HG03521 (cell line): Measurements from ENCODE around the gene NFRKB.
"Not testable (repeated sequence)": the region's sequence is repeated elsewhere in the genome, so short reads cannot be mapped to it uniquely, and the experiment has no call there.

Source experiments
- ATAC-seq: cut with Tn5 transposase; IDR thresholded peaks from one replicate; pipeline ENCODE4 v1.9.1; 2021; ENCODE audit warnings: mild to moderate bottlenecking, moderate library complexity; ENCODE audit not compliant: unreplicated experiment

NFRKB gene

DNA sequence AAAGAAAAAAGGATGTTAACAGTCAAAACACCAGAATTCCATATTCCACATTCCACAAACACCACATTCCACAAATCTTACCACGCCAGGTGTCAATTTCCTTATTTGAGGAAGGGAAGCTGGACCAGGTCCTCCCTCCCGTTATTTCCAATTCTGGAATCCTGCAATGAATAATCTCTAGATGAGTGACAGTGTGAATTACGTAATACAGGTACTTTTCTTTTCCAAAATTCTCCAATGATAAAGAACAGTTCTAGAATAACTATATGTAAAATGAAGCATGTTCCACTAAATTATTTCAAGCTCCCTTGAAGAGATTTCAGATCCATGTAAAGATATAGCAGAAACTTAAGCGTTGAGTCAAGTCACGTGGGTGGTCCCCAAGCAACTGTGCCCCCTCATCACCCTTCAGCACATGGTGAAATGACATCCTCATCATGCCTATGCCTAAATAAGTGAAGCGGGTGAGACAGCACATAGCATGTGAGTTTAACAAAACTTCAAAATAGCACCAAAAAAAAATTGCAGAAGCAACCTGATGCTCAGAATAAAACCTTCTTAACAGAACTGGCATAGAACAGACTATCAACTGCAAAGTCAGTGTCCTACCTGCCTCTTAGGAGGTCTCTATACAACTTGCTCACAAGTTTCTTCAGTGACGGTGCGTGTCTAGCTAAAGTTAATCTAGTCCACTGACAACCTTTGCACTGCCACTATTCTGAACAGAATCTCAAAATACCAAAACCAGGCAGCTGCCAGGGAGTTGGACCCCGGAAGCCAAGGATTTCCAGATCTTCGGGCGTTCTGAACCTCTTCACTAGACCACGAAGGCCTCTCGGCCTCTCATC lies 876 bp downstream of the NFRKB start:
- peak; percentile 12 for ATAC-seq

- ATAC-seq = no peak
Measured at GRCh38 chr11:129888451-129888850, 6.9 kb downstream of the NFRKB start.

GRCh38 chr11:129885381-129885780 lies 10.0 kb downstream of the NFRKB start:
- ATAC-seq = no peak

DNA sequence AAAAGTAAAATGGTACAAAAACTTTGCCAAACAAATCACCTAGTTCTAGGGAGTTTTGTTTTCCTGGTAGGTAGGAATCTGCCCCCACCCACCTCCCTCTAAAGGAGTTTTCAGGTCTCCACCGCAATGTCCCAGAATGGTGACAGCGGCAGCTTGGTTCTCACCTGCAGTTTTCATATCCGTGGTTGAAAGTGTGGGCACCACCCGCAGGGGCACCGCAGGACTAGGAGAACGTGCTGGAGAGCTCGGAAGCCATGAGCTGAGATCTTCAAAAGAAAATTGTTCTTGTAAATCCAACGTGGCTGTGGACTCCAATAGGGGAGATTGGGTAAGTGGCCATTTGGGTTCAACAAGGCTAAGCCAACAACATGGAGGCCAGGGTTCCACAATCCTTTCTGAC lies 10.8 kb downstream of the NFRKB start:
- ATAC-seq = no peak

DNA sequence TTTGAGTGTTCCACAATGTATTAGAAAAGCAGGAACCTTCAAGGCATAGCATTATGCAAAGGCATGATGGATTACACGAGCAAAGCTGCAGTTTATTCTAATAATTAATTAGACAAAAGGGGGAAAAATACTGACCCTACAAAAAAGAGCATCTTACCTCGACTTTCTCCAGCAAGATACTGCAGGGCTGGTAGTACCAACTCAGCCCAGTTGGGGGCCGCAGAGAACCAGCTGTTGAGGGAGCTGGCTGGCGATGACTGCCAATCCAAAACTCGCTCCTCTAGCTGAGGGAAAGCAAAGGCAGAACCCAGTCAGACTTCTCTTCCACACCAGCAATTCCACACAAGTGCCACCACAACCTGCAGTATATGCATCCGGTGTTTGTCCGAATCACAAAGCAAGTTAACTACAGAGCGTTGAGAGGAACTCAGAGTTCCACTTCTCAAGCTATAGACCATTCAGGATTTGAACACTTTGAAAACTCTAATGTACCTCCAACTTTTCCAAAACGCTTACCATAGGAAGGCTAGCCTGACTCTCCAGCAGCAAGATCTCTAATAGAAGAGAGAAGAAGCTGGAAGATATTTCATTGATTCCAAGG lies 13.7 kb downstream of the NFRKB start:
- no peak for ATAC-seq

GRCh38 chr11:129880311-129880710 lies 15.1 kb downstream of the NFRKB start:
- ATAC-seq = no peak

DNA sequence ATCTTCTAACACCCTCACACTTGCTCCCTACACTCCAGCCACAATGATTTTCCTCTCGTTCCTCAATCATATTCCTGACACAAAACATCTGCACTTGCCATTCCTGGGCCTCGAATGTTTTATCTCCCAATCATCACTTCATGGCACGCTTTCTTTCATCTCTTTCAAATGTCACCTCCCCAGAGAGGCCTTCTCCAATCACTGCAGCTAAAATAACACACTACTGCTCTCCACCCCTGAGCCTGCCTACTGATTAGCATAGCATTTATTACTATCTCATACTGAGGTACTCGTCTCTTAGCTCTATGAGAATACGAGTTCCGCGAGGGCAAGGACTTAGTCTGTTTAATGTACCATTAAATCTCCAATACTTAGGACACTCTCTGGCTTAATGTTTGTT lies 23.5 kb downstream of the NFRKB start:
- no peak for ATAC-seq

GRCh38 chr11:129868626-129869025 lies 26.8 kb downstream of the NFRKB start:
- ATAC-seq = not testable (repeated sequence)

- ATAC-seq = no peak
Measured at GRCh38 chr11:129866311-129866710, 29.1 kb downstream of the NFRKB start.

DNA sequence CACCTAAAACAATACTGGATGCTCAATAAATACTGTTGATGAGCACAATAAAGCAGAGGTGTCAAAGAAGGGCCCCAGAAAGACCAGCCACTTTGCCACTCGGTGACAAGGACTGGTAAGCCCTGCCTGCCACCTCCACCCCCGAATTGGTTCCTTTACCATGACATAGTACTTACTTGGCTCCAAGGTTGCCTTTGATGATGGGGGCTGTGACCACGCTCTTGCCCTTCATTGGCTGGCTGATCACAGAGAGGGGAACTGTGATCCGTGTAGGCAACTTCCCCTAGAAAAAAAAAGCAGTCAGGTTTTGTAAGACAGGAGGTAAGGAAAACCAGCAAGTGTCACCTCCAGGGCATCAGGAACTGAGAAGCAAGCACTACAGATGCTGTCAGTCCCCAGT lies 29.7 kb downstream of the NFRKB start:
- no peak for ATAC-seq

DNA sequence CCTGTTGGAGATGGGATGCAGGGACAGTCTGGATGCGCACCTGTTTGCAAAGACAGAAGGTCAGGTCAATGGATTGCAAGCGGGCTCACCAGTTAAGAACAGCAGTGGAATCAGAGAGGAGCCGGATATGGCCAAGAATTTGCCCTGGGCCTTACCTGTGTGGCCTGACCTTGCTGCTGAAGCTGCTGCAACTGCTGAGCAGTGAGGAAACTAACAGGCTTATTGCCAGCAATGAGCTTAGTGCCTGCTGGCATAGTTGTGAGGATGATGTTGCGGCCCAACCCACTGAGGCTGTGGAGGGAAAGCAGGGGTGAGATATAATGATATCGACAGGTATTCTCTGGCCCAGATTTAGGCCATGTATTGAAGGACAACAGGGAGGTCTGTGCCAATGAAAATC lies 30.6 kb downstream of the NFRKB start:
- no peak for ATAC-seq

DNA sequence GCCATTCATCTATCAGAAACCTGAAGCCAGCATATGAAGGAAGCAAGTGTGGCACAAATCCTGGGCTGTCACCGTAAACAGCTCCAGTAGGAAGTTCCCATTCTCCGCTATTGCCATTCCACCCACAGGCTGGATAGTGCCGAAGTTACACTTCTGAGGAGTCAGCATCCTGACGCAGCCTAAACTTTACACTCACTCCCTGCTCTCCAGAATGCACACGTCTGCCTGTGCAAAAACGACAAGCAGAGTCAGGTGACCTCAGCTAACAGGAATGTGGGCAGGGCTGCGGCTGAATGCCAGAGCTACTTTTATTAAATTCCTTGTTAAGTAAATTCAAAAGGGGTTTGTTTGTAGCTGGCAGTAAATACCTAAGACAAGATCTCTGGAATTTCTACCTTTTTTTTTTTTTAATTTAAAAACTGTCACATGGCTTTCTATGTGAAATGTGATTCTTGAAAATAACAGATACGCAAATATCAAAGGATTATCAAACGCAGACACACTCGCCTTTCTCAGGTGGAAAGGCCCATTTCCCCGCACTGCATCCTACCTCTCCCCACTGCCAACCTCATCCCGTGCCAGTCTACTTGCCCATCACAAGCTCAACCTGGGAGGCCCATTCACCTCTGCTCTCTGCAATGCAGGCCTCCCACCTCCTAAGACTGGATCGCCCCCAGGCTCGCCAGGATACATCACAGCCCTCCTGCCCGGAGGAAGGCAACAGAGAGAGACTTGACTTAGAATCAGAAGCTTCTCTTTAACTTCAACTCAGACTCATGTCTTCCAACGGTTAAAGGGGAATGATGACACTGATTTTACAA lies 33.5 kb downstream of the NFRKB start:
- no peak for ATAC-seq

- no peak for ATAC-seq
Measured at GRCh38 chr11:129856036-129856435, 39.3 kb downstream of the NFRKB start.

DNA sequence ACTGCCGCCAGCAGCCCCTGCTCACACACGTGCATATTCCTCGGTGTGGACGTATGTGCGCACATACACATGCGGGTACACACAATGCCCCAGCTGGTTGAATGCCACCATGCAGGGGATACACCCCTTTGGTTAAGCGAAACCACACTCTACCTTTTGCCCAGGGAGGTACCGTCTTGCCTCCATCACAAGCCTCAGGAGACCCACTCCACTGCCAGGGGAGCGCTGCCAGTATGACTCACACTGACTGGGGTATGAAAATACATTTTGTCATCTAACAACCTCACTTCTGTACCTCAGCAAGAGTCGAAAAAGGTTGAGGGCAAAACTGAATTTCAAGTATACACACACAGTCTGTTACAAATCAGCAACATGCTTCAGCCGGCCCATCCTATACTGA lies 40.3 kb downstream of the NFRKB start:
- ATAC-seq = no peak

DNA sequence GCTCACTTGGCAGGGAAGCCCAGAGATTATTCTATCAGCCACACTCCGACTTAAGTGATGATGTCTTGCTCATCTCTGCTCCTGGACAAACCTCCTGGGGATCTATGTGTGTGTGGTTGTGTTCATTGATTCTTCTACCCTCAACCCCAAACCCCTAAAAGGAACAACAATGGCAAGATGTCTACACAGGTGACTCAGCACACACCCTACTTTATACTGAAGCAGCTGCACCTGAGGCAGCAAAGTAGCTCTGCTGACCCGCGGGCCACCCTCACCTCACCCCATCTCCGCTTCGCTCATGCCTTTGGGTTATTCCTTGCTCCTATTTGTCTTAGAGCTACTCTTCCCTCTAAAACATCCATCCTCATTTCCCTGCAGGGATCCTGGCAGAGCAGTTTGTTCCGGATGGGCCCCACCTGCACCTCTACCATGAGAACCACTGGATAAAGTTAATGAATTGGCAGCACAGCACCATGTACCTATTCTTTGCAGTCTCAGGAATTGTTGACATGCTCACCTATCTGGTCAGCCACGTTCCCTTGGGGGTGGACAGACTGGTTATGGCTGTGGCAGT lies 41.1 kb downstream of the NFRKB start:
- no peak for ATAC-seq

DNA sequence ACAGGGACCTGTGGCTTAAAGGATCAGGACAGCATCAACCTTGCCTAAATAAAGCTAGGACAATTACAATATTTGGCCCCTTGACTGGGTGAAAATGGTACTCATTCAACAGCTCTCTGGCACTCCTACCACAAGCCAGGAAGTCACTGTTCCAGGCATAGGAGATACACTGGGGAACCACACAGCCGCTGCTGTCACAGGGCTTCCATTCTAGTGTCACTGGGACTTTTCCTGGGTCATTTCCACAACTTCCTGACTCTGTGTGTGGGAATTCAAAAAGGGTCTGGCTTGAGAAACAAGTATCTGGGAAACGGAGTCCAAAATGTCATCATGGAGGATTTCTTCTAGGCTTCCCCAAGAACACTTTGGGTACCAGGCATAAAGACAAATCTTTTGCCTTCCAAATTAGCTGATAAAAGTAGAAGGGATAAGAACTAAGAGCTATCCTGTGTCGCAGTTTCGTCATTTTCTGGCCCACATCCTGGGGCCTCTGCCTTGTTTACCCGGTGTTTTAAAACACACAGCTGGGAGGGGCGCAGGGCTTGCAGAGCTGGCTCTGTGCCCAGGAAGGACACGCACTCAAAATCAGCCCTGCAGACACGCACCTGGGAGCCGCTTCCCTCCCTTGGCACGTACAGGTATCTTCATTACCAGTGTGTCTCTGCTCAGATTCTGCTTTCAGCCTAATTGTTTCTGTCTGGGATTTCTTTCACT lies 41.7 kb downstream of the NFRKB start:
- ATAC-seq = no peak

DNA sequence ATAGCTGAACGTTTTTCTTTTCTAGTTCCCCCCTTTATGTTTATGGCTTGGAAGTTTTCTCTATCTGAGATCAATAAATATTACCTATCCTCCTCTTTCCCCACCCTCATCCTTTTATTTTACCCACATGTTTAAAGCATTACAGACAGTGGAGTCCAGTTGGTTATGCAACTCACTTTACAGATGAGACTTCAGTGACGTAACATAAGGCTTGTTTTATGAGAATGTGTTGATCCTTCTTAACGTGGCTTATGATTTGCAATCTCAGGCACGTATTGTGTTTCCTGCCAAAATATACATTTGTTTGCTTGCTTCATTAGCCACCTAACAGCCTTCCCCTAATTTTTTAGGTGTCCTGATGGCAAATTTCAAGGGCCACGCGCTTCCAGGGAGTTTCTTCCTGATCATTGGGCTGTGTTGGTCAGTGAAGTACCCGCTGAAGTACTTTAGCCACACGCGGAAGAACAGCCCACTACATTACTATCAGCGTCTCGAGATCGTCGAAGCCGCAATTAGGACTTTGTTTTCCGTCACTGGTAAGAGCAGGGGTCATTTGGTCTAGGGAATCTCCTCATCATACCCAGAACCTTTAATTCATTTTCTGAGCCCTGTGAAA lies 43.1 kb downstream of the NFRKB start:
- ATAC-seq = no peak

GRCh38 chr11:129849447-129850130 lies 45.8 kb downstream of the NFRKB start:
- no peak for ATAC-seq

- ATAC-seq = not testable (repeated sequence)
Measured at GRCh38 chr11:129847361-129847760, 48.0 kb downstream of the NFRKB start.
